NCI-H82 (cell line): ENCODE results near the gene EFHC1.
A peak's percentile ranks its signal among the peaks of the same experiment; 100 is the strongest.

Experiments used
- DNase-seq: peaks from one replicate; lab custom pipeline; 2025; lab: John Stamatoyannopoulos, UW

EFHC1 gene

GRCh38 chr6:52518279-52518945, 98.3 kb downstream of the EFHC1 start:
- DNase-seq, result no peak

- DNase-seq, result no peak
These were observed 99.5 kb downstream of the EFHC1 start for GRCh38 chr6:52519618-52520017.

DNA sequence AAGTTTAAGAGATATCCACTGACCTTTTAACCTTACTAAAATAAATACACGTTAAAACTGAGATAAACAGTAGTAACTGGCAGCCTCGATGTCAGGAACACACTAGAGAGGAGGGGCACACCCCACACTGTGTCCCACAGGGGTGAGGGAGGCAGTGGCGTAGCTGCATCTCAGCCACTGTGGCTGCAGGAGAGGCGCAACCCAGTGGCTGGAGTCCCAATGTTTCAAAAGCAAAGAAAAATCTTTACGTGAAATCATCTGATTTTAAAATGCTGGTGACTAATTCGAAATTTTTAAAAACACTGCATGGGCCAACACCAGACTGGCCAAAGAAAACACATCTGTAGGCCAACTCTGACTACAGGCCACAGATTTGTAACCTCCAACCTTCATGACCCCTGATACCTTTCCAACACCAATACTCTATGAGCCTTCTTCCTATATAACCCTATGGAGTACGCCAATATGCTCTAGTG, 102.0 kb downstream of the EFHC1 start:
- DNase-seq, result no peak

- no peak for DNase-seq
These were observed 102.5 kb downstream of the EFHC1 start for GRCh38 chr6:52522655-52523054.

- no peak for DNase-seq
These were observed 103.4 kb downstream of the EFHC1 start for GRCh38 chr6:52523378-52524142.

GRCh38 chr6:52524918-52525317, 104.8 kb downstream of the EFHC1 start:
- peak; percentile 87 for DNase-seq

- no peak for DNase-seq
These were observed 106.5 kb downstream of the EFHC1 start for GRCh38 chr6:52526634-52527033.

GRCh38 chr6:52527436-52527835, 107.3 kb downstream of the EFHC1 start:
- no peak for DNase-seq

- no peak for DNase-seq
These were observed 109.2 kb downstream of the EFHC1 start for GRCh38 chr6:52529311-52529710.

DNA sequence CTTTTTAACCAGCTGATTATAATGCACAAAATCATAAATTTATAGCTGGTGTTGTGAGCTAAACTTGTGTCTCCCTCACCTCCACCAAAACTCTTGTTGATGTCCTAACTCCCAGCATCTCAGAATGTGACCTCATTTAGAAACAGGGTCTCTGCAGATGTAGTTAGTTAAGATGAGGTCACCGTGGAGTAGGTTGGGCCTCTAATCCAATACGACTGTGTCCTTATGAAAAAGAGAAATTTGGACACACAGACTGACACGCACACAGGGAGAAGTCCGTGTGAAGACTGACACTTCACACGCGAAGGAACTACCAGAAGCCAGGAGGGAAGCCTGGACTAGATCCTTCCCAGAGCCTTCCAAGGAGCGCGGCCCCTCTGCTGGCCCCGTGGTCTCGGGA, 110.2 kb downstream of the EFHC1 start:
- no peak for DNase-seq

DNA sequence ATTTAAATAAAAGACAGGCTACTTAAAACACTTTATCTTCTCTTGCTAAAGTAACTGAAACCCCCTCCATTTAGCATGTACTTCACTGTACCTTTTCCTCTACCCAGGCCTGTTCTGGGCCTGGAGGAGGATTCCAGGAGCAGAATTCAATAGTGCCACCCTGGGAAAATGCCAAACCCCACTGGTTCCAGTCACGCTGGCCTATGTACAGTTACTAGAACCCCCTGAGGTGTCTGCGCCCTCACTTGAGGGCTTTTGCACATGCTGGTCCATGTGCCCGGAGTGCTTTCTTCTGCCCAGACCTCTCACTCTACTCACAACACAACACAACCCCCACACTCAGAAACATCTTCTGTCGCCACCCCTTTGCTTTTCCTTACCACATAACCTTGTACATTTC, 111.3 kb downstream of the EFHC1 start:
- no peak for DNase-seq

DNA sequence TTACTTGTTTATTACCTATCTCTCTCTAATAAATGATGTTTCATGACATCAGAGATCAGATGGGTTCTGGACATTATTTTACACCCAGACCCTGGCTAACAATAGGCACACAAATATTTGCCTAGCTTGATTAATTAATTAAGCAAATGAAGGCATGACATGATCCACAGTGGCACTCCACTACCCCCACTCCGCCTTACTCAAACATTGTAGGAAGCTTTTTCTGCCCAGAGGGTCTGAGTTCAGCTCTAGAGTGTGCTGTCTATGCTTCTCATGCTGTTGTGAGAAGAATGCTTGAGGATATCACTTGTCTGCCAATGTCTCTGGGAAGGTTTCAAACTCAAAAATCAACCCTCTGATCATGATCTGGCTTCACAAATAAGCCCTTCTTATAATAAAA, 111.7 kb downstream of the EFHC1 start:
- DNase-seq, result no peak

DNA sequence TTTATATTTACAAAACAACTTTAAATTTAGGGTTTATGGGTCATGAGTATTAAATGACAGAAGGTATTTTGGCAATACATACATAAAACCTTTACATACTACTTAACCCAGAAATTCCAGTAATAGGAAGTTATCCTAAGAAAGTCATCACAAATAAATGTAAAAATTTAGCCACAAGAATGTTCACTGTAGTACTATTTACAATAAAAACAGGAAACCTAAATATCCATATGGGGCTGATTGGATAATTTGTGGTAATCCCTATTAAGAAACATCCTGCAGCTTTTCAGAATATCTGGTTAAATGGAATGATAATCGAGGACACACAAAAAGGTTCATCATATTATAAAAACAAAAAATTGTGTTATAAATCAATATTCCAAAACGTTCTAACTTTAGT, 112.3 kb downstream of the EFHC1 start:
- no peak for DNase-seq

GRCh38 chr6:52533491-52533890, 113.3 kb downstream of the EFHC1 start:
- no peak for DNase-seq

DNA sequence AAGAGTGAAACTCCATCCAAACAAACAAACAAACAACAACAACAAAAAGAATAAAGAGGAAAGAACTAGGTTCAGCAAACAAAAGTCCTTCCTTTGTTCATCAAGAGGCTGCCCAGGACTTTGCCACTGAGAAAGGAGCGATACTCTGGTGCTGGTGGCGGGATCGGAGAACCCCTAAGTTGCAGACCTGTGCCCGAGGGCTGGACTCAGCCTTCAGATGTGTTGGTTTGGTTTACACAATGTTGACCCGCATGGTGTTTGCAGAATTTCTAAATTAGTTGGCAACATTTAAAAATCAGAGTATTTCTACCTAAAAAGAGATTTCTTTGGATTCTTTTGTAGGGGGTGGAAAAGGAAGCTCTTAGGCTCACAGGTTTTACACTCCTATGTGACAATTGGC, 114.2 kb downstream of the EFHC1 start:
- DNase-seq, result no peak

DNA sequence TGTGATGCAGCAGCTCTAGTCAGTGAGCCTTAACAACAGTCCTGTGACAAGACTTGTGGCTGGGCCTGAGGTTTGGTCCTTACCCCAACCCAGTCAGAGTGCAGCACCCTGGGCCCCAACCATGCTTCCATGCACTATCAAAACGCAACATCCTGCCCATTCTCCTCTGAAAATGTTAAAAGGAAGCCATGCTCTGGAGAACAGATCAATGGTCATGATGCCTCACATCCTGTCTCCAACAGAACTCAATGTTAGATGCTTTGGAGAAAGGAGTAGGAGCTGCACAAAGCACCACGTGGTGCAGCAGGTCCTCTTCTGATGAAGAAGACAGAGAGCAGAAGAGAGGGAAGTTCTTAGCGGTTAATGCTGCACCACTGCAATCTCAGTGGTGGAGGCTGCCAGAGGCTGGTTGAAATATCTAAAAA, 114.8 kb downstream of the EFHC1 start:
- DNase-seq, result no peak

DNA sequence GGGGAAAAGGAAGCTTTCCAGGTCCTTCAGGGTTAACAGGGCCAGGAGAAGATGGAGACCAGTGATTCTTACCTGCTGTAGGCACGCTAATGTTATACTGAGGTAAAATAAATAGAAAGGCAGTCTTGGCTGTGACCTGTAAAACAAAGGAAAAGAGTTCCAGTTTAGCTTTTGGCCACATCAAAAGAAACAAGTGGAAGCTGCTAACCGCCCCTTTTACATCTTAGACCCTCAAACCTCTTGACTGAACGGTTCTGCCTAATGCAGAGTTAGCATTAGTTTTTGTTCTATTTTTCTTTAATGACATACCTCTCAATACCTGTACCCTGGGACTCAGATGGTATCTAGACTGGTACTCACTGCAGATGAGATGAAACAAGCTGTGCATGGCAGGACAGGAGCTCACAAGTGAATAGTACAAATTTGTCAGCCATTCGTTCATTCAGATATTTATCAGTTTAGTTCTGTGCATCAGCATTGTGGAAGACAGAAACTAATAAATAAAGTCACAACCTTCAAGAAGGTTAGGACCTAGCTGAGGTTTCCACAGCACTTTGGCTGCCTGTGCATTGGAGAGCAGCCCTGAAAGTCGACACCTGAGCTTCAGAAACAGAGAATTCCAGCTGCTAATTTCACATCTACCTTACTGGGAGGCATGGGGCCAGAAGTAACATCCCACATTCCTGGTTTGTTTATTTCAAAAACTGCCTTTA, 115.7 kb downstream of the EFHC1 start:
- DNase-seq, result no peak

GRCh38 chr6:52536424-52536916, 116.3 kb downstream of the EFHC1 start:
- no peak for DNase-seq

GRCh38 chr6:52537001-52537753, 117.0 kb downstream of the EFHC1 start:
- peak; percentile 47 for DNase-seq

DNA sequence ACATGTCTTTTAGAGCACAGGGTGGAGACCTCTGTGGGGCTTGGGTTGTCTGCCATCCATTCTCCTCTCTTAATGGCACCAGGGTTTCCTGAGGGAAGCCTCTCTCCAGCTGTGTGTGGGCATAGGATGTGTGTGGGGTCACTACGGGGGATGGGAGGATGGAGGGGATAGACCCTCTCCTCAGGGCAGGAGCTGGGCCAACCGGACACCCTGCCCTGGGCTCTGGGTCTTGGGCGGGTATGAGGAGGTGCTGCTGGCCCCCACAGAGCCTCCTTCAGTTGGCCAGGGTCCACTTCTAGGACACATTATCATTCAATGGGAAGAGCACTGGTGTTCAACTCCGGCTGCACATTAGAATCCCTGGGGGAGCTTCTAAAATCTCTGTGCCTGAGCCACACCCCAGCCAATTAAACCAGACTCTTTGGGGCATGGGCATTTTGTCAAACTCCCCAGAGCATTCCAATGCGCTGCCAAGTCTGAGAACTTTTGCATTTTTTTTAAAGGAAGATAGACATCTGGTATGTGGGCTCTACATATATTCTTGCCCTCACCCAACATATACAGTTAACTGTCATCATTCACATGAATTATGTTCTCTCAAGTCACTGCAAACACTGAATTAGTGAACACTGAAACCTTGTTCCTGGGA, 118.2 kb downstream of the EFHC1 start:
- no peak for DNase-seq

GRCh38 chr6:52538901-52539354, 118.8 kb downstream of the EFHC1 start:
- DNase-seq, result no peak
